B cell (primary cell): ENCODE results near the gene OR5AR1. TPM values are rescaled to one million over a fixed set of nuclear protein-coding genes. Genes with fewer than 3 reads are reported as not detected.

Experiments used
- ATAC-seq: fragments of 200-7000 bp; cut with Tn5 transposase; one replicate; pipeline ENCODE4 v1.10.0; 2021; ENCODE audit warnings: low read depth, mild to moderate bottlenecking, moderate number of reproducible peaks, moderate library complexity
- CTCF ChIA-PET: fragments of 350-600 bp; sonication (Branson Sonifier 250); formaldehyde crosslinking; loops from one replicate; lab custom pipeline; 2021; ENCODE audit warnings: antibody characterized with exemption, inconsistent platforms; lab: Charles Lee
- POLR2A ChIA-PET: fragments of 350-600 bp; sonication (Branson Sonifier 250); formaldehyde crosslinking; loops from one replicate; lab custom pipeline; 2021; ENCODE audit warnings: antibody characterized with exemption; lab: Charles Lee
- DNase-seq: peaks from one replicate; pipeline ENCODE4 v3.0.0; 2013
- H2AFZ ChIP-seq: 2 replicates; pipeline ENCODE4 v1.6.1; 2012; ENCODE audit warnings: mild to moderate bottlenecking, low read depth, low read length; ENCODE audit not compliant: insufficient read depth, poor library complexity, severe bottlenecking
- H3K27ac ChIP-seq, 2 donors: 1 replicate in 1 of 2; 2 replicates in 1 of 2; pipeline ENCODE4 v1.5.1; 2012 to 2013; ENCODE audit warnings: low read length in 2 of 2, mild to moderate bottlenecking in 2 of 2, moderate library complexity in 1 of 2
- H3K27me3 ChIP-seq, 4 experiments: fragments of 200-600 bp in 1 of 4; sonication (generic) in 1 of 4; replicated peaks in 1 of 4; 1 replicate in 2 of 4; 2 replicates in 2 of 4; pipeline versions ENCODE4 v1.6.1 to v1.7.0; 2013 to 2016; ENCODE audit warnings: low read length in 3 of 4, mild to moderate bottlenecking in 2 of 4, mixed read lengths in 1 of 4, moderate library complexity in 1 of 4; ENCODE audit not compliant: insufficient read depth in 4 of 4, control insufficient read depth in 3 of 4; ENCODE audit errors: control extremely low read depth in 1 of 4
- H3K36me3 ChIP-seq, 2 experiments: replicated peaks in 1 of 2; 1 replicate in 1 of 2; 2 replicates in 1 of 2; pipeline versions ENCODE4 v1.6.1 to v1.7.1; 2013; ENCODE audit warnings: low read length in 1 of 2; ENCODE audit not compliant: insufficient read depth in 2 of 2, control insufficient read depth in 1 of 2; ENCODE audit errors: control extremely low read depth in 1 of 2, extremely low read depth in 1 of 2
- H3K4me1 ChIP-seq, 2 donors: fragments of 200-600 bp in 1 of 2; sonication (generic) in 1 of 2; 1 replicate in 1 of 2; 2 replicates in 1 of 2; pipeline versions ENCODE4 v1.5.1 to v1.6.1; 2013 to 2017; ENCODE audit warnings: low read length in 2 of 2; ENCODE audit not compliant: control insufficient read depth in 2 of 2, insufficient read depth in 2 of 2
- H3K4me2 ChIP-seq: replicated peaks from 2 replicates; pipeline ENCODE3; 2012; ENCODE audit warnings: mild to moderate bottlenecking, low read depth, low read length; ENCODE audit not compliant: poor library complexity, severe bottlenecking
- H3K4me3 ChIP-seq, 5 experiments: fragments of 200-600 bp in 1 of 5; sonication (generic) in 1 of 5; 1 replicate in 3 of 5; 2 replicates in 2 of 5; pipeline versions ENCODE4 v1.5.1 to v1.7.0; 2011 to 2016; ENCODE audit warnings: low read length in 4 of 5, mild to moderate bottlenecking in 4 of 5, low read depth in 2 of 5, control low read depth in 1 of 5, moderate library complexity in 1 of 5; ENCODE audit not compliant: insufficient read depth in 1 of 5; ENCODE audit errors: control extremely low read depth in 1 of 5, extremely low read depth in 1 of 5
- H3K79me2 ChIP-seq: fragments of 200-600 bp; sonication (generic); one replicate; pipeline ENCODE4 v1.6.0; 2016; ENCODE audit warnings: low read length; ENCODE audit not compliant: control insufficient read depth, insufficient read depth
- H3K9ac ChIP-seq: fragments of 200-600 bp; sonication (generic); 2 replicates; pipeline ENCODE4 v1.6.1; 2017; ENCODE audit warnings: mild to moderate bottlenecking, low read length, moderate library complexity
- H3K9me3 ChIP-seq, 3 donors: one replicate each; pipeline versions ENCODE4 v1.6.1 to v1.7.1; 2013; ENCODE audit warnings: low read length in 2 of 3; ENCODE audit not compliant: control insufficient read depth in 2 of 3, insufficient read depth in 1 of 3; ENCODE audit errors: control extremely low read depth in 1 of 3
- H4K20me1 ChIP-seq: 2 replicates; pipeline ENCODE4 v1.6.0; 2012; ENCODE audit warnings: mild to moderate bottlenecking, low read length; ENCODE audit not compliant: insufficient read depth, control insufficient read depth, poor library complexity, severe bottlenecking
- H3K27ac Mint-ChIP-seq: one replicate; pipeline ENCODE4 v1.8.0; 2021; ENCODE audit warnings: mixed read lengths
- H3K27me3 Mint-ChIP-seq: one replicate; pipeline ENCODE4 v1.8.0; 2021; ENCODE audit warnings: mixed read lengths
- H3K4me1 Mint-ChIP-seq: one replicate; pipeline ENCODE4 v1.8.0; 2021; ENCODE audit warnings: mixed read lengths
- H3K4me3 Mint-ChIP-seq: one replicate; pipeline ENCODE4 v1.8.0; 2021; ENCODE audit warnings: mixed read lengths
- H3K9me3 Mint-ChIP-seq: one replicate; pipeline ENCODE4 v1.8.0; 2022; ENCODE audit warnings: mixed read lengths; ENCODE audit not compliant: insufficient read depth
- EZH2 ChIP-seq: IDR thresholded peaks from 2 replicates; pipeline ENCODE4 v1.6.1; 2012; ENCODE audit warnings: borderline replicate concordance, low read depth, mild to moderate bottlenecking, moderate library complexity, low read length; ENCODE audit not compliant: insufficient read depth, poor library complexity, severe bottlenecking
- WGBS: methylation state at CpG from one replicate; pipeline ENCODE4 v1.1.5; 2013; ENCODE audit warnings: missing lambda C conversion rate; ENCODE audit not compliant: insufficient coverage; 5-methylcytosine and 5-hydroxymethylcytosine counted together
- intact Hi-C: fragments of 100-400 bp; cut with micrococcal nuclease; formaldehyde crosslinking; loops from one replicate; pipeline ENCODE4 v1.10.0; 2022
- polyA plus RNA-seq: library from polyadenylated mRNA; depleted of rRNA; stranded (reverse); fragments of >200 nt; gene quantifications from 2 replicates; pipeline ENCODE4 v1.2.3, GENCODE V29; 2012
- total RNA-seq, 2 donors: library from RNA; stranded (reverse); fragments of 120-200 nt in 1 of 2; gene quantifications; 1 replicate in 1 of 2; 2 replicates in 1 of 2; pipeline versions ENCODE4 v1.2.3 to v1.2.4, GENCODE V29; 2013 to 2022
- TF ChIP-seq, protein P1 (sequence below): fragments of 200-600 bp; IDR thresholded peaks from one replicate; pipeline ENCODE4 v1.8.0; 2022; ENCODE audit warnings: antibody characterized with exemption, mild to moderate bottlenecking

OR5AR1 gene
- total and polyA plus RNA-seq, 2 donors (not counting 1 experiment from before 2014, with no cell fraction given) = not detected

DNA sequence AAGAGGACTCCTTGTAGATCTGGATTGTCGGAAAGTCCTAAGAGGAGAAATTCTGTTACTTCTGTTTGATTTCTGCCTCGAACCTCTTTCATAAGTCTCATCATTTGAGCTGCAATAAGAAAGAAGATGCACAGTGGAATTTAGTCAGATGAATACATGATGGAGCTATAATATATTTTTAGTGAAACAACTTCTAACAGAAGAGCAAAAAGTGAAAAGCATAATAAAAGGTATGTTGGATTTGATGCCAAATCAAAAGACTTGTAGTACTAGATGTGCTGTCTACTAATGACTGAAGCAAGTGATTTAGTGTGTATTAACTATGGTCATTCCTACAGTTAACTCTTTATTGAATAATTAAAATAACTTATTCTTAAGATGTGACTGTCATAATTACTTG, 21.1 kb upstream of the OR5AR1 start, which contains the start of gene OR5AP2:
OR5AP2 (minus strand) TSS at position 101 of the 400 bp plus-strand sequence; CDS start at position 101, 0 bp downstream.
- H3K4me2 ChIP-seq = no peak within 1 kb of the TSS
- no peaks in the 10 kb centered on the region for H3K9me3 ChIP-seq
- Mint-ChIP-seq H3K9me3 (no peaks in the 10 kb centered on the region), H3K4me1 (no peaks in the 10 kb centered on the region), H3K27ac (no peak within 1 kb of the TSS), H3K4me3 (no peak within 1 kb of the TSS), H3K27me3 (no peaks in the 10 kb centered on the region)
- intact Hi-C loops = no loop called here
- H3K27me3 ChIP-seq = no peaks in the 10 kb centered on the region
- H3K9ac ChIP-seq = no peak within 1 kb of the TSS
- ATAC-seq (no peak), DNase-seq (no peak)
- no peaks in the 10 kb centered on the region for H3K4me1 ChIP-seq
- ChIA-PET POLR2A (no interaction called here), CTCF (no interaction called here)
- H3K27ac ChIP-seq = no peak within 1 kb of the TSS
- no peak within 1 kb of the TSS for H3K4me3 ChIP-seq
- H4K20me1 ChIP-seq = no peaks in the 10 kb centered on the region
- no peaks in the 10 kb centered on the region for H3K36me3 ChIP-seq
- WGBS = no CpG with 5 or more reads among the region's 2 CpGs
- H3K79me2 ChIP-seq = no peaks in the 10 kb centered on the region
- no peak within 1 kb of the TSS for H2AFZ ChIP-seq
- TF ChIP-seq, protein P1, sequence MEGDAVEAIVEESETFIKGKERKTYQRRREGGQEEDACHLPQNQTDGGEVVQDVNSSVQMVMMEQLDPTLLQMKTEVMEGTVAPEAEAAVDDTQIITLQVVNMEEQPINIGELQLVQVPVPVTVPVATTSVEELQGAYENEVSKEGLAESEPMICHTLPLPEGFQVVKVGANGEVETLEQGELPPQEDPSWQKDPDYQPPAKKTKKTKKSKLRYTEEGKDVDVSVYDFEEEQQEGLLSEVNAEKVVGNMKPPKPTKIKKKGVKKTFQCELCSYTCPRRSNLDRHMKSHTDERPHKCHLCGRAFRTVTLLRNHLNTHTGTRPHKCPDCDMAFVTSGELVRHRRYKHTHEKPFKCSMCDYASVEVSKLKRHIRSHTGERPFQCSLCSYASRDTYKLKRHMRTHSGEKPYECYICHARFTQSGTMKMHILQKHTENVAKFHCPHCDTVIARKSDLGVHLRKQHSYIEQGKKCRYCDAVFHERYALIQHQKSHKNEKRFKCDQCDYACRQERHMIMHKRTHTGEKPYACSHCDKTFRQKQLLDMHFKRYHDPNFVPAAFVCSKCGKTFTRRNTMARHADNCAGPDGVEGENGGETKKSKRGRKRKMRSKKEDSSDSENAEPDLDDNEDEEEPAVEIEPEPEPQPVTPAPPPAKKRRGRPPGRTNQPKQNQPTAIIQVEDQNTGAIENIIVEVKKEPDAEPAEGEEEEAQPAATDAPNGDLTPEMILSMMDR = no peak
- no peak for TF ChIP-seq EZH2

DNA sequence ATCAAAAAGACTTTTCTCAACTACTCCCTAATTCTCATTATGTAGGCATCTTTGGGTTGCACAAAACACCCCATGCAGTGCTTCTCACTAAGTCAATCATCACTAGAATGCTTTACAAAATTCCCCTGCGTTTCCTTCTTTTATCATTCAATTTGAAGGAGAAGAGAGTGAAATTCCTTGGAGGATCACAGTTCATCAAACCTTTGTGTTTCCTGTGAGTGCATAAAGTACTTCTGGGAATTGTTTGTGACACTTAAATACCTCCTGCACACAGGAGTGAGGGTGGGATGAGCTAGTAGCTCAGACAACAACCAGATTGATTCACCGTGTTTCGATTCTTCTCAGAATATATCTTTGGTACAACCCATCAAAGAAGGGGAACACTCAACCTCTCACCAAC, 3.7 kb upstream of the OR5AR1 start:
- TF ChIP-seq, protein P1 = no peak
- no peak for TF ChIP-seq EZH2
- Mint-ChIP-seq H3K4me3 (no peak overlapping the region), H3K27me3 (no peaks in the 10 kb centered on the region), H3K27ac (no peak overlapping the region), H3K4me1 (no peaks in the 10 kb centered on the region), H3K9me3 (peaks cover 4% of the 10 kb centered on the region)
- no peak for ATAC-seq
- H3K36me3 ChIP-seq = no peaks in the 10 kb centered on the region
- H3K4me1 ChIP-seq = no peaks in the 10 kb centered on the region
- intact Hi-C loops = no loop called here
- H3K4me3 ChIP-seq = no peak overlapping the region
- ChIA-PET POLR2A (no interaction called here), CTCF (no interaction called here)
- H3K9me3 ChIP-seq = no peaks in the 10 kb centered on the region
- H4K20me1 ChIP-seq = no peaks in the 10 kb centered on the region
- H3K79me2 ChIP-seq = no peaks in the 10 kb centered on the region
- H3K9ac ChIP-seq = no peak overlapping the region
- WGBS = no CpG with 5 or more reads among the region's 3 CpGs
- no peak overlapping the region for H3K4me2 ChIP-seq
- H3K27ac ChIP-seq = no peak overlapping the region
- no peak overlapping the region for H2AFZ ChIP-seq
- no peak for DNase-seq
- no peaks in the 10 kb centered on the region for H3K27me3 ChIP-seq
